ENCODE data around the gene SCUBE2.

DNA sequence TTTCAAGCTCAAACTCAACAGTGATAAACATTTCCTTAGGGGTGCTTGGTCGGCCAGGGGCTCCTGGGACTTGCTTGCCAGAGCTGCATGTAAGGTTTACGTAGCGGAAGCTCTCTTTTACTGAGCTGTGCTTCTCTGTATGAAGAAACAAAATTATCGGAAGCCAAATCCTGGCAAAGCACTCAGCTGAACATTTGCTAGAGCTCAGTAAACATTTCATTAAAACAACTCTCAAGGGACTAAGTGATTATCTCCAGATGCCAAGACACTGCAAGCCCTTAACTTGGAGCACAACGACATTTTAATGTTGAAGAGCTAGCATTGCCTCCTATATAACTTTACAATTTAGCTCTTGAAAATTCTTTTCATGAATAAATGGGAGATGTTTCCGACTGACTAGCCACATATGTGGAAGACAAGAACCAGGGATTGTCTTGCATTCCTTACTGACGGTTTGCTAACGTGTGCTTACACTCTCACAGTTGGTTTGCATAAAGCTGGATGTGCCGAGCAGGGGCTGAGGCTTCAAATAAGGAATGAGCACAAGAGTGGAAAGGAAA is 43.4 kb downstream of the SCUBE2 start:
- TF ChIP-seq, protein P1, sequence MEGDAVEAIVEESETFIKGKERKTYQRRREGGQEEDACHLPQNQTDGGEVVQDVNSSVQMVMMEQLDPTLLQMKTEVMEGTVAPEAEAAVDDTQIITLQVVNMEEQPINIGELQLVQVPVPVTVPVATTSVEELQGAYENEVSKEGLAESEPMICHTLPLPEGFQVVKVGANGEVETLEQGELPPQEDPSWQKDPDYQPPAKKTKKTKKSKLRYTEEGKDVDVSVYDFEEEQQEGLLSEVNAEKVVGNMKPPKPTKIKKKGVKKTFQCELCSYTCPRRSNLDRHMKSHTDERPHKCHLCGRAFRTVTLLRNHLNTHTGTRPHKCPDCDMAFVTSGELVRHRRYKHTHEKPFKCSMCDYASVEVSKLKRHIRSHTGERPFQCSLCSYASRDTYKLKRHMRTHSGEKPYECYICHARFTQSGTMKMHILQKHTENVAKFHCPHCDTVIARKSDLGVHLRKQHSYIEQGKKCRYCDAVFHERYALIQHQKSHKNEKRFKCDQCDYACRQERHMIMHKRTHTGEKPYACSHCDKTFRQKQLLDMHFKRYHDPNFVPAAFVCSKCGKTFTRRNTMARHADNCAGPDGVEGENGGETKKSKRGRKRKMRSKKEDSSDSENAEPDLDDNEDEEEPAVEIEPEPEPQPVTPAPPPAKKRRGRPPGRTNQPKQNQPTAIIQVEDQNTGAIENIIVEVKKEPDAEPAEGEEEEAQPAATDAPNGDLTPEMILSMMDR (IDR thresholded peaks at IDR 0.05; ENCODE audit: low read depth, low read length, missing input control): no peak
- TF ChIP-seq RAD21 (IDR thresholded peaks at IDR 0.05): no peak
- TF ChIP-seq, protein P2, sequence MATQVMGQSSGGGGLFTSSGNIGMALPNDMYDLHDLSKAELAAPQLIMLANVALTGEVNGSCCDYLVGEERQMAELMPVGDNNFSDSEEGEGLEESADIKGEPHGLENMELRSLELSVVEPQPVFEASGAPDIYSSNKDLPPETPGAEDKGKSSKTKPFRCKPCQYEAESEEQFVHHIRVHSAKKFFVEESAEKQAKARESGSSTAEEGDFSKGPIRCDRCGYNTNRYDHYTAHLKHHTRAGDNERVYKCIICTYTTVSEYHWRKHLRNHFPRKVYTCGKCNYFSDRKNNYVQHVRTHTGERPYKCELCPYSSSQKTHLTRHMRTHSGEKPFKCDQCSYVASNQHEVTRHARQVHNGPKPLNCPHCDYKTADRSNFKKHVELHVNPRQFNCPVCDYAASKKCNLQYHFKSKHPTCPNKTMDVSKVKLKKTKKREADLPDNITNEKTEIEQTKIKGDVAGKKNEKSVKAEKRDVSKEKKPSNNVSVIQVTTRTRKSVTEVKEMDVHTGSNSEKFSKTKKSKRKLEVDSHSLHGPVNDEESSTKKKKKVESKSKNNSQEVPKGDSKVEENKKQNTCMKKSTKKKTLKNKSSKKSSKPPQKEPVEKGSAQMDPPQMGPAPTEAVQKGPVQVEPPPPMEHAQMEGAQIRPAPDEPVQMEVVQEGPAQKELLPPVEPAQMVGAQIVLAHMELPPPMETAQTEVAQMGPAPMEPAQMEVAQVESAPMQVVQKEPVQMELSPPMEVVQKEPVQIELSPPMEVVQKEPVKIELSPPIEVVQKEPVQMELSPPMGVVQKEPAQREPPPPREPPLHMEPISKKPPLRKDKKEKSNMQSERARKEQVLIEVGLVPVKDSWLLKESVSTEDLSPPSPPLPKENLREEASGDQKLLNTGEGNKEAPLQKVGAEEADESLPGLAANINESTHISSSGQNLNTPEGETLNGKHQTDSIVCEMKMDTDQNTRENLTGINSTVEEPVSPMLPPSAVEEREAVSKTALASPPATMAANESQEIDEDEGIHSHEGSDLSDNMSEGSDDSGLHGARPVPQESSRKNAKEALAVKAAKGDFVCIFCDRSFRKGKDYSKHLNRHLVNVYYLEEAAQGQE (IDR thresholded peaks at IDR 0.05): no peak
- TF ChIP-seq EGR1 (IDR thresholded peaks at IDR 0.05; ENCODE audit: low read depth in 2 of 2): no peak
- no peak for TF ChIP-seq GABPA (IDR thresholded peaks at IDR 0.05 in 1 of 2, conservative IDR thresholded peaks at IDR 0.05 in 1 of 2)
- no peak for TF ChIP-seq SP1 (IDR thresholded peaks at IDR 0.05)
- TF ChIP-seq NR2F2 (IDR thresholded peaks at IDR 0.05): no peak
- no peak for TF ChIP-seq YY1 (IDR thresholded peaks at IDR 0.05)
